Retinal pigment epithelial cell (primary cell): ENCODE results near the gene ARID4B.

Source experiments
- DNase-seq: peaks from one replicate; pipeline ENCODE4 v3.0.0-alpha.2; 2010; ENCODE audit warnings: low read depth
- H3K4me3 ChIP-seq: 2 replicates; pipeline ENCODE4 v1.5.1; 2011; ENCODE audit warnings: mild to moderate bottlenecking, low read length, control low read depth, moderate library complexity
- TF ChIP-seq, protein P1 (sequence below): conservative IDR thresholded peaks from 2 replicates; pipeline ENCODE4 v1.5.1; 2011; ENCODE audit warnings: low read depth, low read length, control low read depth, inconsistent platforms

The ARID4B gene

GRCh38 chr1:235342471-235342870, 14.5 kb upstream of the ARID4B start:
- H3K4me3 ChIP-seq, result no peak overlapping the region
- TF ChIP-seq, protein P1, sequence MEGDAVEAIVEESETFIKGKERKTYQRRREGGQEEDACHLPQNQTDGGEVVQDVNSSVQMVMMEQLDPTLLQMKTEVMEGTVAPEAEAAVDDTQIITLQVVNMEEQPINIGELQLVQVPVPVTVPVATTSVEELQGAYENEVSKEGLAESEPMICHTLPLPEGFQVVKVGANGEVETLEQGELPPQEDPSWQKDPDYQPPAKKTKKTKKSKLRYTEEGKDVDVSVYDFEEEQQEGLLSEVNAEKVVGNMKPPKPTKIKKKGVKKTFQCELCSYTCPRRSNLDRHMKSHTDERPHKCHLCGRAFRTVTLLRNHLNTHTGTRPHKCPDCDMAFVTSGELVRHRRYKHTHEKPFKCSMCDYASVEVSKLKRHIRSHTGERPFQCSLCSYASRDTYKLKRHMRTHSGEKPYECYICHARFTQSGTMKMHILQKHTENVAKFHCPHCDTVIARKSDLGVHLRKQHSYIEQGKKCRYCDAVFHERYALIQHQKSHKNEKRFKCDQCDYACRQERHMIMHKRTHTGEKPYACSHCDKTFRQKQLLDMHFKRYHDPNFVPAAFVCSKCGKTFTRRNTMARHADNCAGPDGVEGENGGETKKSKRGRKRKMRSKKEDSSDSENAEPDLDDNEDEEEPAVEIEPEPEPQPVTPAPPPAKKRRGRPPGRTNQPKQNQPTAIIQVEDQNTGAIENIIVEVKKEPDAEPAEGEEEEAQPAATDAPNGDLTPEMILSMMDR, result no peak
- DNase-seq, result no peak

DNA sequence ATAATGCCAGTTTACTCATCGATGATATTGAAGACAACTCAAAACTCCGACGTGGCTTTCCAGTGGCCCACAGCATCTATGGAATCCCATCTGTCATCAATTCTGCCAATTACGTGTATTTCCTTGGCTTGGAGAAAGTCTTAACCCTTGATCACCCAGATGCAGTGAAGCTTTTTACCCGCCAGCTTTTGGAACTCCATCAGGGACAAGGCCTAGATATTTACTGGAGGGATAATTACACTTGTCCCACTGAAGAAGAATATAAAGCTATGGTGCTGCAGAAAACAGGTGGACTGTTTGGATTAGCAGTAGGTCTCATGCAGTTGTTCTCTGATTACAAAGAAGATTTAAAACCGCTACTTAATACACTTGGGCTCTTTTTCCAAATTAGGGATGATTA, 14.1 kb upstream of the ARID4B start:
- DNase-seq, result no peak
- no peak overlapping the region for H3K4me3 ChIP-seq
- TF ChIP-seq, protein P1, result no peak

- no peak for DNase-seq
- TF ChIP-seq, protein P1, result no peak
- H3K4me3 ChIP-seq, result no peak overlapping the region
These were observed 13.4 kb upstream of the ARID4B start for GRCh38 chr1:235341334-235341733.

DNA sequence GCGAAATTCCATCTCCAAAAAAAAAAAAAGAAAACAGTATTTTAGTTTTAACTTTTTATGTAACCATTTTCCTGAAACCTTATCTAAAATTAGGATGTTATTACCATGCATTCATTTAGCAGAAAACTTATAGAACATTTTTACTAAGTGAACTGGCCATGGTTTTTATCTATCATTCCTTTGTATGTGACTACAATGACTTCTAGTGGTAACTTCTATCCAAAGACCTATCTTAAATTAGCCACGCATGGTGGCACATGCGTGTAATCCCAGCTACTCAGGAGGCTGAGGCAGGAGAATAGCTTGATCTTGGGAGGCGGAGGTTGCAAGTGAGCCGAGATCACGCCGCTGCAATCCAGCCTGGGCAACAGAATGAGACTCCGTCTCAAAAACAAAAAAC, 11.8 kb upstream of the ARID4B start:
- no peak for DNase-seq
- no peak overlapping the region for H3K4me3 ChIP-seq
- TF ChIP-seq, protein P1, result no peak

- TF ChIP-seq, protein P1, result no peak
- H3K4me3 ChIP-seq, result no peak overlapping the region
- no peak for DNase-seq
These were observed 8.9 kb upstream of the ARID4B start for GRCh38 chr1:235336903-235337302.

DNA sequence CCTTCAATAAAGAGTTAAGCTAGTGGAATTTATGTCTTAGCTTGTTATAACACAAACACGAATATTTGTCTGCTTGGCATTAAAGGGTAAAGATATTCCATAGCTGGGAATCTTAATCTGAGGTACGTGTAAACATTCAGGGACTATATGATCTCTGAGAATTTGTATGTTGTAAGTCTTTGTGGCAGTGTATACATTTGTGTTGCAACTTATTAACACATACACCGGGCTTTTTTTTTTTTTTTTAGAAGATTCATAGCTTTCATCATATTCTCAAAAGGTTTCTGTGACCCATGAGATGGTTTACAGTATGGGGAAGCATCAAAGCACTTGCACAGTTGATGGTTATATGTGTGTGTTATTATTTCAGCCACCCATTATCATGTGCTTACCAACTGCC, 3.4 kb upstream of the ARID4B start:
- no peak for DNase-seq
- no peak overlapping the region for H3K4me3 ChIP-seq
- TF ChIP-seq, protein P1, result no peak

GRCh38 chr1:235330918-235331285, 2.9 kb upstream of the ARID4B start:
- peak overlapping the region; percentile 1 for H3K4me3 ChIP-seq
- DNase-seq, result no peak
- TF ChIP-seq, protein P1, result no peak
